Activated naive CD4-positive, alpha-beta T cell treated with anti-CD3 and anti-CD28 coated beads, Interleukin-2, amount 50 U/mL, for 72 hours (primary cell): Measurements from ENCODE around the gene CAMK1D. TPM values are rescaled to one million over a fixed set of nuclear protein-coding genes. Genes with fewer than 3 reads are reported as not detected.

ENCODE experiments used
- ATAC-seq, 2 donors: fragments of 150-1000 bp; cut with Tn5 transposase; 2 replicates each; pipeline ENCODE4 v1.10.0; 2021; ENCODE audit warnings: mild to moderate bottlenecking in 2 of 2, moderate library complexity in 2 of 2
- DNase-seq, 2 donors: peaks; one replicate each; pipeline ENCODE4 v3.0.0; 2021 to 2022; ENCODE audit warnings: low spot score in 2 of 2
- H3K27ac Mint-ChIP-seq, 2 donors: one replicate each; pipeline ENCODE4 v1.8.0; 2022; ENCODE audit warnings: mild to moderate bottlenecking in 2 of 2, mixed read lengths in 2 of 2
- H3K36me3 Mint-ChIP-seq, 2 donors: one replicate each; pipeline ENCODE4 v1.8.0; 2022; ENCODE audit warnings: mixed read lengths in 2 of 2
- H3K9me3 Mint-ChIP-seq, 2 donors: one replicate each; pipeline ENCODE4 v1.8.0; 2022; ENCODE audit warnings: mixed read lengths in 2 of 2
- total RNA-seq, 2 donors: library from RNA; stranded (reverse); gene quantifications; one replicate each; pipeline ENCODE4 v1.2.3, GENCODE V29; 2022

Gene CAMK1D
- total RNA-seq, 2 donors from 2014 or later, result 1.1 to 13.0 TPM

DNA sequence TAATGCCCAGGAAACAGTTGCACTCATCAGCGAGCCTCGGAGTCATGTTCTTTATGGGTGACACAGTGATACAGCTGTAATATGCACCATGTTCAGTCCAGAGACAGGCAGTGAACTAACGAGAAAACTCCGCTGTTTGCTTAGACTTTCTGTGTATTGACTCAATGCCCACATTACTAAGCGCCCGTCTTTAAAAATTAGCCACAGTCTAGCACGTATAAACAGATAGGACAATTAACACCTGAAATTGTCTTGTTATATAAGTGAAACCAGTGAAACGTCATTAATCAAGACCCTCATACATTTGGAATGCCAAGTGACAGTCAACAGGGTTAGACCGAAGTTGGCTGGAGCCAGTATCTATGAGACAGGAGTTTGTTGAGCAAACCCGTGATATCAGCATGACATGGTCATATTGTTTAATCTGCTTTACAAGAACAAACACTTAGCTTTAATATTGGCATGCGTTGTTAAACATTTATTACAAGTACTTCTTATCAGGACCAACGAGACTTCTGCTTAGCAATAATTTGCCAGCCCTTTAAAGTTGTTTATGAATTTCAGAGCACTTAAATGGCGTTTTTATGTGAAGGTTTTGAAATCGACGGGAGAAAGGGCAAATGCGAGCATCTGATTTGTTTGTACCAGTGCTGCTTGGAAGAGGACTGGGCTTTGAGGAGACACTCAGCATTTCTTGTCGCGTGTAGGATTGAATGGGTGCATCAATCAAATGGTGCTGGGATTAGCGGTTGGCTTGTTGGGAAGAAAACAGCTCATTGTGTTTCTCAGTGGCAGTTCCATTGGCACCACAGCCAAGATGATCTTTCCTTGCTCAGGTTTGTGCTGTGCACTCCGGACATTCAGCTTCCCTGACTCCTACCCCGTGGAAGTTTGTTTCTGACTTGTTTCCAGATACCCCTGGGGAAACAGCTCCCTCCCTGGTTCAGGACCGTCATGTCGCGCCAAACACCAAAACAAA, 56.3 kb downstream of the CAMK1D start:
- Mint-ChIP-seq H3K27ac (peak overlapping the region in 1 of 2 donors; percentile 20), H3K36me3 (peaks cover 7 to 13% of the 10 kb centered on the region in 2 donors), H3K9me3 (no peaks in the 10 kb centered on the region)
- DNase-seq (peak in 1 of 2 donors; percentile 35), ATAC-seq (no peak)

DNA sequence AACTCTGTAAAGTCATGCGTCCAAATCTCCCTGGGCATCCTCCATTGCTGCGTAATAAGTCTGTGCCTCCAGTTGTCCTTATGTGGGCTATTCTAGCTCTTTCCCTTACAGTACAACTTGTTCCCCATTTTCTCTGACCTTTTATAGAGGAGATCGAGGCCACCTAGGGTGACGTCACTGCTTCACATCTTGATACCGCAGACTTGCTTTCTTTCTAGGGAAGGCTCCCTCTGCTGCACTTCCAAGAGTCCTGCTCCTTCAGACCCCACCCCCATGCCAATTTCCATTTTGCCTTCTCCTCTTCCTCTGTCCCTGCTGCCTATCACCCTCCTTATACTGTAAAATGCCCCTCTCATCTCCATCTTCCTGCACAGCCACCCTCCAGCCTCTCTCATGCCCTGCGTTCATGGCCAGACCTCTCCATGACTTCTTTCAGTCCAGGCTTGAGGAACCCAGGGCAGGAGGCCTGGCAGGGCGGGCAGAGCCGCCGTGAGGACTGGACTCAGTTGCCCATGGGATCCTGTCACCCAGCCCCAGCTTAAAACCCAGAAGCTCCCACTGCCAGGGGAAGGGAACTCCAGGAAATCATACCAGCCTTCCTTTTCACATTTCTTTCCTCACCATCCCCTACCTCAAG, 57.5 kb downstream of the CAMK1D start:
- ATAC-seq (no peak), DNase-seq (peak in 1 of 2 donors; percentile 44)
- no peak overlapping the region for H3K27ac Mint-ChIP-seq
- H3K9me3 Mint-ChIP-seq, result no peaks in the 10 kb centered on the region
- peaks cover 7 to 13% of the 10 kb centered on the region in 2 donors for H3K36me3 Mint-ChIP-seq

- Mint-ChIP-seq H3K9me3 (peaks cover 4 to 6% of the 10 kb centered on the region in 2 donors), H3K27ac (no peak overlapping the region), H3K36me3 (peaks cover 12 to 18% of the 10 kb centered on the region in 2 donors)
- no peak for ATAC-seq
- DNase-seq, result peak in 1 of 2 donors; percentile 18
Observed at GRCh38 chr10:12408472-12408871, 59.1 kb downstream of the CAMK1D start.

DNA sequence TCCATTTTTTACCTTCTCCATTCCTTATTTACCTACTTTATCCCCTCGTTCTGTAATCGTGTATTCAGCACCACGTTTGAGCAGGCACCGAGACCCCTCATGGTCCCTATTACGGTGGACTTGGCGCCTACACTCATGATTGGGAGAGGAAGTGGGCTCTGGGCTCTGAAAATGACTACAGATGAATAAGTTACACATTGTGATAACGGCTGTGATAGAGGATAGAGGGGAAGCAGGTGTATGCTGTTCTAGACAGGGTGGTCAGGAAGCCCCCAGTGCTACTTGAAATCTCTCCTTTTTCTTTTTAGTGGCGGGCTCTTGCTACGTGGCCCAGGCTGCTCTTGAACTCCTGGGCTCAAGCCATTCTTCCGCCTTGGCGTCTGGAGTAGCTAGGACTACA, 59.8 kb downstream of the CAMK1D start:
- ATAC-seq (no peak), DNase-seq (peak in 1 of 2 donors; percentile 14)
- Mint-ChIP-seq H3K9me3 (peaks cover 6 to 8% of the 10 kb centered on the region in 2 donors), H3K36me3 (peaks cover 14 to 23% of the 10 kb centered on the region in 2 donors), H3K27ac (no peak overlapping the region)

GRCh38 chr10:12409613-12410012, 60.3 kb downstream of the CAMK1D start:
- no peak for ATAC-seq
- no peak for DNase-seq
- peaks cover 6 to 8% of the 10 kb centered on the region in 2 donors for H3K9me3 Mint-ChIP-seq
- H3K36me3 Mint-ChIP-seq, result peaks cover 14 to 27% of the 10 kb centered on the region in 2 donors
- H3K27ac Mint-ChIP-seq, result no peak overlapping the region

DNA sequence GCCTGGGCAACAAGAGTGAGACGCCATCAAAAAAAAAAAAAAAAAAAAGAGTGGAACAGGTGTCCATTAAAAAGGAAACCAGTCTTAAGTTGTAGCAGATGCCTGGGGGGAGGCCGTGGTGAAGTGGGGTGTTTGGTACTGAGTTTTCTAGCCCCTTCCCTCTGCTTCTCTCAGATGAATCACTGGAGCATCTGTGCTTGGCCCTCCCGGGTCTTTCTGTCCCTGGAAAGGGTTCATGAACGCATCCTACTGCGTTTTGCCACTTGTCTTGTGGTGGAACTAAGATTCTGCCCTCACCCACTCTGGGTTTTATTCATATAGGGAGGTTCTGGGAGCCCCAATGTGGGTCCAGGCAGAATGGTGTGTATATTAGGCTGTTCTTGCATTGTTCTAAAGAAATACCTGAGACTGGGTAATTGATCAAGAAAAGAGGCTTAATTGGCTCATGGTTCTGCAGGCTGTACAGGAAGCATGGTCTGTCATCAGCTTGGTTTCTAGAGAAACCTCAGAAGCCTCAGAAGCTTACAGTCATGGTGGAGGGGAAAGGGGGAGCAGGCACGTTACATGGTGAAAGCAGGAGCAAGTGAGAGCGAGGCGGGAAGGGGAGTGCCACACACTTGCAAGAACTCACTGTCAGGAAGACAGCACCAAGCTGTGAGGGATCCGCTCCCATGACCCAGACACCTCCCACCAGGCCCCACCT, 63.5 kb downstream of the CAMK1D start:
- H3K27ac Mint-ChIP-seq, result peak overlapping the region; percentile 41 to 69
- peaks cover 6 to 8% of the 10 kb centered on the region in 2 donors for H3K9me3 Mint-ChIP-seq
- DNase-seq (peak; percentile 40 to 61), ATAC-seq (peak; percentile 87 to 90)
- H3K36me3 Mint-ChIP-seq, result peaks cover 7 to 19% of the 10 kb centered on the region in 2 donors

DNA sequence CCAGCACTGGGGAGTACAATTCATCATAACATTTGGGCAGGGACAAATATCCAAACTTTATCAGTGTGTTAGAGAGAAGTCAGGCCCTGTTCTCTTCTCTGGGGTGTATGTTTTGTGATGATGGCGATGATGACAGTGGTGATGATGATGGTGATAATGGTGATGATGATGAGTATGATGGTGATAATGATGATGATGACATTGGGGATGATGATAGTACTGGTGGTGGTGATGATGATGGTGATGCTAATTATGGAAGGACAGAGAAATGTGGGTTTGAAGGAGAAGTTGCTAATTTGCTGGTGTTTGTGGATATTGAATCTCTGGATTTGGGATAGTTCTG, 64.0 kb downstream of the CAMK1D start:
- peaks cover 6 to 8% of the 10 kb centered on the region in 2 donors for H3K9me3 Mint-ChIP-seq
- H3K36me3 Mint-ChIP-seq, result peaks cover 7 to 19% of the 10 kb centered on the region in 2 donors
- ATAC-seq, result no peak
- peak overlapping the region; percentile 41 to 69 for H3K27ac Mint-ChIP-seq
- no peak for DNase-seq

GRCh38 chr10:12414278-12414989, 65.1 kb downstream of the CAMK1D start:
- Mint-ChIP-seq H3K27ac (no peak overlapping the region), H3K36me3 (peaks cover 7 to 13% of the 10 kb centered on the region in 2 donors)
- no peak for ATAC-seq

DNA sequence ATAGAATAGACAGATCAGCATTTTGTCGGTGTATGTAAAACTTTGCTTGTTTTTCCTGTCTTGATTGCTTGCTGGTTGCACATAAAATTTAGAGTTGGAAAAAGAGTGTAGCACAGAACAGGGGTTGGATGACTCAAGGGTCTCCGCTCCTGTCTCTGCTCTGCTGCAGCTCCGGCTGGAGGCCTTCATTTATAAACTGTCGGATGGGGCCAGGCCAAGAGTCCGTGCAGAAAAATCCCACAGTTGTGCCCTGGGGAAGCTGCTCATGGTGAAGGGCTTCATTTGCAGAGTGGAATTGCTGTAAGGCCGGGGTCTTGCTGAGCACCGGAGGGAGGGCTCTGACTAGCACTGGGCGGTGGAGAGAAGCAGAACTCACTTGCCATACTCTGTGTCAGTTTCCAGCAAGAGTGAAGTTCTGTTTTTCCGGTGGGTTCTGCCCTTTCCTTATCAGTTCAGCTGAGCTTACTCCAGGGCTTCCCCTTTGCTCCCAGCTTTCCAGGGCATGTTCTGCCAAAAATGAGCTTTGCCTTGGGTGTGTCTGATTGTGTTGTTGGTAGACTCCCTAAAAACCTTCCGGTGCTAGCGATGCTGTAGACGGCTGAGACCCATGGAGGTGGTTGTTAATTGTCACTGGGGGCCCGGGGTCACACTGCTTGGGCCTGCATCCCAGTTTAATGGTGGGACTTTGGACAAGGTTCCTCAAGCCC, 67.2 kb downstream of the CAMK1D start:
- DNase-seq, result no peak
- Mint-ChIP-seq H3K36me3 (peaks cover 7 to 13% of the 10 kb centered on the region in 2 donors), H3K27ac (no peak overlapping the region)

More at GRCh38 chr10:12414278-12414989, 65.1 kb downstream of the CAMK1D start:
- DNase-seq, result no peak
- H3K9me3 Mint-ChIP-seq, result peaks cover 6 to 8% of the 10 kb centered on the region in 2 donors

GRCh38 chr10:12417331-12417730, 68.0 kb downstream of the CAMK1D start:
- Mint-ChIP-seq H3K9me3 (peaks cover 6 to 8% of the 10 kb centered on the region in 2 donors), H3K36me3 (peaks cover 7 to 13% of the 10 kb centered on the region in 2 donors), H3K27ac (no peak overlapping the region)
- ATAC-seq (no peak), DNase-seq (no peak)

More for the DNA sequence above, 67.2 kb downstream of the CAMK1D start:
- peaks cover 6 to 8% of the 10 kb centered on the region in 2 donors for H3K9me3 Mint-ChIP-seq
- ATAC-seq, result no peak

DNA sequence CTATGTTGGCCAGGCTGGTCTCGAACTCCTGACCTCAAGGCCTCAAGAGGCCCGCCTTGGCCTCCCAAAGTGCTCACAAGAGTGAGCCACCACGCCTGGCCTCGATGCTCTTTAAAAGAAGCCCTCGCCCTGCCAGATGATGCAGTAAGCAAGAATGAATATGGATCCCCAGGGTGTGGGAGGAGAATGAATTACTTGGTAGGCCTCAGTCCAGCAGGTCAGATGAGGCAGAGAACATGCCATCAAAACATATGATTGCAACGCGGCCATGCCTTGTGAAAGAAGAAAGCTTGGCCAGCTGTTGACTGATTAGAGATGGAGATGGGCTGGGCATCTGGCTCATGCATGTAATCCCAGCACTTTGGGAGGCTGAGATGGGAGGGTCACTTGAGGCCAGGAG, 68.7 kb downstream of the CAMK1D start:
- no peak for DNase-seq
- Mint-ChIP-seq H3K36me3 (peaks cover 7 to 13% of the 10 kb centered on the region in 2 donors), H3K9me3 (peaks cover 6% of the 10 kb centered on the region in 2 donors), H3K27ac (no peak overlapping the region)
- ATAC-seq, result no peak

DNA sequence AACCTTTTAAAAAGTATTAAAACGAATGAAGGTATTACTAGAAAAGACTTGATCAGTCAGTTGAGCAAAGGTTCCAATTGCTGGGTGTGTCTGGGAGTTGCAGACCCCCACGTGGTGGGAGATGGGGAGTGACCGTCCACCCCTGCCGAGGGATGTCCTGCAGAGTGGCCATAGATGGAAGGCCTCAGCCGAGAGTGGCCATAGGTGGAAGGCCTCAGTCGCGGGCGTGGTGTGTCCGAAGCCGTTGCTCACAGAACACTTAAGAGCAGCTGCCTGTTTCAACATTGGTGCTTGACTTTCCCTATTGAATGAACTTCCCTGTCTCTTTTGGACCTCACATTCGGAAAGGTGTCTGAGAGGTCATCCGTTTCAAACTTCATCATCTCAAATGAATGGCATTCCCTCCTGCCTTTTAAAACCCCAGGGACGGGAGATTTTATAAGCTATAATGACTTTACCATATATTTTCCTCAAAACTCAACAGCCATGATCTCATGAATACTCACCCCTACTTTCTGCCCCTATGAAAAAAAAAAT, 69.4 kb downstream of the CAMK1D start:
- Mint-ChIP-seq H3K27ac (peak overlapping the region; percentile 70 to 73), H3K9me3 (no peaks in the 10 kb centered on the region), H3K36me3 (peaks cover 0 to 6% of the 10 kb centered on the region in 2 donors)
- ATAC-seq, result no peak
- no peak for DNase-seq

DNA sequence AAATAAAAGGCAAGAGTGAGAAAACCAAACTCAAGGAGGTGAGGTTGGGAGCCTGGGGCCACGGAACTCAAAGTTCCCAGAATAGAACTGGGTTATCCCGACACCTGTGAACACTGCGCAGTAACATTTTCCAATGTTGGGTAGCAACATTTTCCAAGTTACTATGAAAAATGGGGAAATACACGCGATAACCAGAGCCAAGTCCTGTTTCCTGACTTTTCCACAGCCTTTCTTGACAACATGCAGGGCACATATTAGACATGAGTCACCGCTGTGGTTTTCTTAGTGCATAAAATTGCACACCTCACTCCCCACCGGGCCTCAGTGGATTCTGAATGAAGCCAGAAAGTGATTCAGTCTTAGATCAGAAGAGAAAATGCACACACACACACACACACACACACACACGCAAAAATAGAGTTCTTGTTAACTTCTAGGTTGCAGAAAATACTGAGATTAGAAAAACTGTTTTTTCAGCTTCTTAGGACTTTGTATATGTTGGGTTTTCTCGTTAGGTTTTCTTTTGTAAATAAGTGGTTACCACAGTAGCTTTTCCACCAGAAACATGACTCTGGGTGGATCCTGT, 70.0 kb downstream of the CAMK1D start:
- H3K27ac Mint-ChIP-seq, result peak overlapping the region; percentile 73 to 91
- DNase-seq, result peak; percentile 65 to 66
- ATAC-seq, result peak; percentile 98 to 99
- H3K9me3 Mint-ChIP-seq, result no peaks in the 10 kb centered on the region
- peaks cover 0 to 2% of the 10 kb centered on the region in 2 donors for H3K36me3 Mint-ChIP-seq

GRCh38 chr10:12420530-12421120, 71.3 kb downstream of the CAMK1D start:
- Mint-ChIP-seq H3K27ac (no peak overlapping the region), H3K36me3 (peaks cover 0 to 7% of the 10 kb centered on the region in 2 donors), H3K9me3 (no peaks in the 10 kb centered on the region)
- ATAC-seq (no peak), DNase-seq (peak in 1 of 2 donors; percentile 18)
